Measurements from ENCODE around the gene CMSS1.

DNA sequence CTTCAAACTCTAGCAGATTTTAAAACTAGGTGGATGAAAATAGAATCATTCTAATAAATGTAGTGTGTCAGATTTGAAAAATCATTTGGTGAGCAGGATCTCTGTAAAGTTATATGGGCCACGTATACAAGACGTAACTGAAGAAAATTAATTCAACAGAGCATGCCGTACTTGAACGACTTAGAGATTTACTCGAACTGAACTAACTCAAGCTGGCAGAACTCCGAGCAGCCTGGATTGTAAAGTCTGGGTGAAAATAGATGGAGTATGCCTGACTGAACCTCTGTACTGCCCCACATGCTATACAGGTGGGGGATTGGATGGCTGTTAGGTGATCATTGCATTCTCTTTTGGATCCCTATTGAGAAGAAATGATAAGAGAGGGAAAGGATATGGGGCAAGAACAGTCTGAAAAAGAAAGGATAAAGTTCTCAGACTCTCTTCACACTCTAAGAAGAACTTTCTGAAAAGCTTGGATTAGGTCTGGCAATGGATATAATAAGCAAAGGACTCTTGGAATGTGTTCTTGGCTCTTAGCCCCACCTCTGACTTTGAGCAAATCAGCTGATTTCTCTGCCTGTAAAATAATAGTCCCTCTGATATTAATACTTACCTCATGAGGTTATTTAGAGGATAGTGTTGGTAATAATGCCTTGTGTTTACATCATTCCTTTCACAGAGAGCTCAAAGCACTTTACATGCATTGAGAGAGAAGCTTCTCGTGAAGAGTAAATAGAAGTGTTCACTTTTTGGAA lies 149.2 kb downstream of the CMSS1 start:
- TF ChIP-seq, protein P1, sequence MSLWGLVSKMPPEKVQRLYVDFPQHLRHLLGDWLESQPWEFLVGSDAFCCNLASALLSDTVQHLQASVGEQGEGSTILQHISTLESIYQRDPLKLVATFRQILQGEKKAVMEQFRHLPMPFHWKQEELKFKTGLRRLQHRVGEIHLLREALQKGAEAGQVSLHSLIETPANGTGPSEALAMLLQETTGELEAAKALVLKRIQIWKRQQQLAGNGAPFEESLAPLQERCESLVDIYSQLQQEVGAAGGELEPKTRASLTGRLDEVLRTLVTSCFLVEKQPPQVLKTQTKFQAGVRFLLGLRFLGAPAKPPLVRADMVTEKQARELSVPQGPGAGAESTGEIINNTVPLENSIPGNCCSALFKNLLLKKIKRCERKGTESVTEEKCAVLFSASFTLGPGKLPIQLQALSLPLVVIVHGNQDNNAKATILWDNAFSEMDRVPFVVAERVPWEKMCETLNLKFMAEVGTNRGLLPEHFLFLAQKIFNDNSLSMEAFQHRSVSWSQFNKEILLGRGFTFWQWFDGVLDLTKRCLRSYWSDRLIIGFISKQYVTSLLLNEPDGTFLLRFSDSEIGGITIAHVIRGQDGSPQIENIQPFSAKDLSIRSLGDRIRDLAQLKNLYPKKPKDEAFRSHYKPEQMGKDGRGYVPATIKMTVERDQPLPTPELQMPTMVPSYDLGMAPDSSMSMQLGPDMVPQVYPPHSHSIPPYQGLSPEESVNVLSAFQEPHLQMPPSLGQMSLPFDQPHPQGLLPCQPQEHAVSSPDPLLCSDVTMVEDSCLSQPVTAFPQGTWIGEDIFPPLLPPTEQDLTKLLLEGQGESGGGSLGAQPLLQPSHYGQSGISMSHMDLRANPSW (CRISPR knock-in tag; conservative IDR thresholded peaks at IDR 0.05; ENCODE audit: low read depth), result no peak
- TF ChIP-seq SP1 (CRISPR knock-in tag; conservative IDR thresholded peaks at IDR 0.05) (no peak), TEAD4 (CRISPR knock-in tag; IDR thresholded peaks at IDR 0.05) (no peak), ETV6 (CRISPR knock-in tag; IDR thresholded peaks at IDR 0.05) (no peak), FOXP1 (CRISPR knock-in tag; IDR thresholded peaks at IDR 0.05; ENCODE audit: borderline replicate concordance) (no peak)
- TF ChIP-seq, protein P2, sequence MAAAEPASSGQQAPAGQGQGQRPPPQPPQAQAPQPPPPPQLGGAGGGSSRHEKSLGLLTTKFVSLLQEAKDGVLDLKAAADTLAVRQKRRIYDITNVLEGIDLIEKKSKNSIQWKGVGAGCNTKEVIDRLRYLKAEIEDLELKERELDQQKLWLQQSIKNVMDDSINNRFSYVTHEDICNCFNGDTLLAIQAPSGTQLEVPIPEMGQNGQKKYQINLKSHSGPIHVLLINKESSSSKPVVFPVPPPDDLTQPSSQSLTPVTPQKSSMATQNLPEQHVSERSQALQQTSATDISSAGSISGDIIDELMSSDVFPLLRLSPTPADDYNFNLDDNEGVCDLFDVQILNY (CRISPR knock-in tag; IDR thresholded peaks at IDR 0.05), result no peak
- TF ChIP-seq, protein P3, sequence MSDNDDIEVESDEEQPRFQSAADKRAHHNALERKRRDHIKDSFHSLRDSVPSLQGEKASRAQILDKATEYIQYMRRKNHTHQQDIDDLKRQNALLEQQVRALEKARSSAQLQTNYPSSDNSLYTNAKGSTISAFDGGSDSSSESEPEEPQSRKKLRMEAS (CRISPR knock-in tag; IDR thresholded peaks at IDR 0.05), result no peak
